ENCODE measurements around the gene NUAK1.

NUAK1 gene

GRCh38 chr12:106138633-106139421 is at the start of gene NUAK1:
Gene NUAK1, minus strand, starts transcription at chr12:106138954. Its CDS starts 301 bp downstream, at chr12:106138653.
- in situ Hi-C loops (cut with MboI; ENCODE audit: low sequenced_read_pairs), result loop anchor here (25.0 kb wide), 1 partner anchor 727 kb away; no protein-coding TSS in a partner anchor

DNA sequence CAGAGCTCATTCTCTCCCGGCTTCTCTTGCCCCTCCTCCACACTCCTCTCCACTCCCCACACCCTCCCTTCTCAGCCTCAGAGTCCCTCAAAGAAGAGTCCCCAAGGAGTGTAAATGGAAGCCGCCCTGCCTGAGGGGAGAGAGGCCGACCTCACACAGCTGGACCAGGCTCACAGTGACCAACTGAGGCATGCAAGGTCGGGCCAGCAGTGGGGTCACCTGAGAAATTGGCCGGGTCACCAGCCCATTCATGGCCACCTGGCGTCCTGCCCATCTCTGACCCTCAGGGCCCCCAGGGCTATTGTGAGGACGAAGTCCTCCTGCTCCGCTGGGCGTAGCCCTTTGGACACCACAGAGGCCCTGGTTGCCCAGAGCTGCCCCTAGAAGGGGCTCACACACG is 49.5 kb upstream of the NUAK1 start:
- in situ Hi-C loops (cut with MboI; ENCODE audit: low sequenced_read_pairs), result no loop called here

DNA sequence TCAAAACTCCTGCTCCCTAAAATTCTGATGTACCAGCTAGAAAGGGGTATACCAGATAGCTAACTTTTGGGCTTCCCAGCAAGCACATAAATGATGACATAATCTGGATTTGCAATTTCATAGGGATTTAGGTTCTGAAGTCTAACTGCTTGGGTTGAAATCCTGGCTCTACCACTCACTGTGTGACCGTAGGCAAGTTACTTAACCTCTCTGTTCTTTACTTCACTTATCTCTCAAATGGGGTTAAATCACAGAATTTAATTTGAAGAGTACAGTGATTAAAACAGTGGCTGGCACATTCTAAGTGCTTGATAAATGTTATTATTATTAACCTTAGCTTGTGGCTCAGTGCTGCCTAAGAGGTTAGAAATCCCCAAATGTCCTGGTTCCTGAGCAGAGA is 49.1 kb upstream of the NUAK1 start:
- in situ Hi-C loops (cut with MboI; ENCODE audit: low sequenced_read_pairs), result no loop called here

DNA sequence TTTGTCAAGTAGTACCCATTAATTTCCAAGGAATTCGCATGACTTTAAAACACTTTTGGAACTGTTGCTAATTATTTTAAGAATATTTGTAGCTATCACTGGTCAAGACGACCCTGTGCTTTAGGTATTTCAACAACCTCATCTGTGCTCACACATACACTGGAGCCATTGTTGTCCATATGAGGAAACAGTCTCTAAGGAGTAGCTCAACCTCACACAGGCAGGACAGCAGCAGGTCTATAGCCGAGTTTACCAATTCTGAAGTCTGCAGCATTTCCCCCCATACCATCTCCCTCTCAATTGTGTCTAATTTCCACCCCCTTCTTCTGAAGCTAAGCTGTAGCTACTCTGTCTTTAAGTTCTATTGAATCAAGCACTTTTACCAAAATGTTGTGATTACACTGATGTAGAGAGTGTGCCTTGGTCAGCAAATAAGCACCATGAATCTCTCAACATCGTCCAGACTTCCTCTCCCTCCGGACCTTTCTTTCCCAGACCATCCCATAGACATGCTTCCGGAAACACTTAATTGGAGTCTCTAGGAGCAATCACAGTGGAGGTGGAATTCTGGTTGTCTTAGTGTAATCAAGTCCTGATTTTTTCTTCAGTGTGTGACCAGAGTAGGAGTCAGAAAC is 48.5 kb upstream of the NUAK1 start:
- in situ Hi-C loops (cut with MboI; ENCODE audit: low sequenced_read_pairs), result no loop called here

- in situ Hi-C loops (cut with MboI; ENCODE audit: low sequenced_read_pairs), result no loop called here
Observed at GRCh38 chr12:106183735-106184134, 45.0 kb upstream of the NUAK1 start.

DNA sequence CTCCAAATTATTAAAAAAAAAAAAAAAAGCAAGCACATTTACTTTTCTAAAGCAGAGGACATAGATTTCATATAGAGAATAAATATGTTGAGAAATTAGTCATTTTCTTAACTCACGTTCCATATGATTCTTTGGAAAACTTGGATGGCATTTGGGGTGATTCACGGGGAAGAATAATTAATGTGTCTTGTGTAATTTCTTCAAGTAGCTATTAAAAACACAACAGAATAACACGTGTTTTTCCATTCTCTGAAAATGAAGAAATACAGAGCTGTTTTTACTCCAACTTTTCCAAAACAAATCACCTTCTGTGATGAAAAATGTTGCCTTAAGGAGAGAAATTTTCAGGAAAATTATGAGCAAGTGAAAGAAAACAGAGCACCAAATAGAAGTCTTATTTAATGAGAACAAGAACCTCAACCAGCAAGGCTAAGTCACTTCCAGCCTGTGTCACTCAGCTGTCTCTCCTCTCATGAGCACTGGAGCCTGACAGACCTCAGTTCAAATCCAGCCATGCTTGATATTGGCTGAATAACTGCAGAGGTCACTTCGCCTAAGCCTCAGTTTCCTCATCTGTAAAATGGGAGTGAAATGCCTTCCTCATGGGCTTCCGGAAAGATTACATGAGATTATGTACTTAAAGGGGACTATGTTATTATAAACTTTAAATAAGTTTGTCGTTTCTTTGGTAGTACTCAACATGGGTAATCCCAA is 42.8 kb upstream of the NUAK1 start:
- in situ Hi-C loops (cut with MboI; ENCODE audit: low sequenced_read_pairs), result no loop called here

DNA sequence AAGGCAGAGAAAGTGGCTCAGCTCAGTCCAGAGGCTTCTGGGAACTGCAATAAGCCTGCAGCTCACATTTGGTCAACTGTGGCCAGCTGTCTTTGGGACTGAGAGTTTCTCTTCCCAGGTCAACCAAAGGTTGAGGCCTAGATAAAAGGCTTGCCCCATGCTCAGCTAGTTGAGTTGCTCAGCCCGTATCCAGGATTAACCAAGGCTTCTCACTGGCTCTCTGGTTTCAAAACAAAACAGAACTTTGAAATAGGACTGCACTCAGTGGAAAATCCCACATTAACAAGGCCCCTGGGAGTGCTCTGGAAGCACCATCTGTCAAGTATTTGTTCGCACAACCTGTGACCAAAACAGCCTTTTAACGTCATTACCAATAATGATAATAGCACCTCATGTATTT is 40.3 kb upstream of the NUAK1 start:
- in situ Hi-C loops (cut with MboI; ENCODE audit: low sequenced_read_pairs), result no loop called here

DNA sequence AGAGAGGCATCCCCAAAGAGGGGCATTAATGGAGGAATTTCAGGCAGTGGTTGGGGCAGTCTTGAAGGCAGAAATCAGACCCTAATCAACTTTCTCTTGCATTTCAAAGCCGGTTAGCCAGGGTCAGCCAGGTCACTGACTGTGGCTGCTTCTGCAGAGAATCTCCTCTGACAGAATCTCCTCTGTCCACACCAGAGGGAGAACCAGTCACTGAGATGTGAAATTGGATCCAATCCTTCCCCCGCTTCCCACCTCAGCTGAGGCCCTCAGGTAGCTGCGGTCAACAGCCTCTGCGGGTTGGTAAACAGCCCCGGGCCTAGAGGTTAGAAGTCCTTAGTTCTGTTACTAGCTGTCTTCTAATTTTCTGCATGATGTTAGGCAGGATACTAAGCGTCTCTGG is 39.8 kb upstream of the NUAK1 start:
- in situ Hi-C loops (cut with MboI; ENCODE audit: low sequenced_read_pairs), result no loop called here

DNA sequence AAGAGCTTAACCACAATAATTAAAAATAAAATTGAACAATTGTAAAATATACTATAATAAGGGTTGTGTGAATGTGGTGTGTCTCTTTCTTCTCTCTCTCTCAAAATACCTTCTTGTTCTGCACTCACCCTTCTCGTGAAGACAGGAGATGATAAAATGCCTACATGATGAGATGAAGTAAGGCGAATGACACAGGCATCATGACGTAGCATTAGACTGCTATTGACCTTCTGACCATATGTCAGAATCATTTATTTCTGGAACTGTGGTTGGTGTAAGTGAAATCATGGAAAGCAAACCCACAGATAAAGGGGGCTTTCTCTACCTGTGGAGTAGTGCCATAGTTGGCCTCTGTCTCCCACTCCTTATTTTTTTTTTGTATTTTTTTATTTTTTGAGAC is 37.8 kb upstream of the NUAK1 start:
- in situ Hi-C loops (cut with MboI; ENCODE audit: low sequenced_read_pairs), result no loop called here

- in situ Hi-C loops (cut with MboI; ENCODE audit: low sequenced_read_pairs), result no loop called here
Observed at GRCh38 chr12:106174876-106175275, 36.1 kb upstream of the NUAK1 start.

GRCh38 chr12:106173442-106173841 is 34.7 kb upstream of the NUAK1 start:
- in situ Hi-C loops (cut with MboI; ENCODE audit: low sequenced_read_pairs), result no loop called here

- in situ Hi-C loops (cut with MboI; ENCODE audit: low sequenced_read_pairs), result no loop called here
Observed at GRCh38 chr12:106171117-106171750, 32.5 kb upstream of the NUAK1 start.

GRCh38 chr12:106170285-106170684 is 31.5 kb upstream of the NUAK1 start:
- in situ Hi-C loops (cut with MboI; ENCODE audit: low sequenced_read_pairs), result no loop called here

GRCh38 chr12:106163712-106164111 is 25.0 kb upstream of the NUAK1 start:
- in situ Hi-C loops (cut with MboI; ENCODE audit: low sequenced_read_pairs), result no loop called here

DNA sequence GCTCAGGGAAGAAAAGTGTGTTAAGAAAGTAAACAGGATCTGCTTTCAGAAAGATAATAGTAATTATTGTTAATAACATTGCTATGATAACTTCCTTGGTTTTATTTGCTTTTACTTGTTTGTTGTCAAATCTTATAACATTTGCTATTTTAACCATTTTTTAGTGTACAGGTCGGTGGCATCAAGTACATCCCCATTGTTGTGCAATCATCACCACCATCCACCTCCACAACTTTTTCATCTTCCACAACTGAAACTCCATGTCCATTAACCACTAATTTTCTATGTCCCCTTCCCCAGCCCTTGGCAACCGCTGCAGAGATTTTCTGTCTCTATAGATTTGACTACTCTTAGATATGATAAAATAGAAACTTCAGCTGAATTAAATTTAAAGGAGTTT is 22.7 kb upstream of the NUAK1 start:
- in situ Hi-C loops (cut with MboI; ENCODE audit: low sequenced_read_pairs), result no loop called here

GRCh38 chr12:106160915-106161314 is 22.2 kb upstream of the NUAK1 start:
- in situ Hi-C loops (cut with MboI; ENCODE audit: low sequenced_read_pairs), result no loop called here

DNA sequence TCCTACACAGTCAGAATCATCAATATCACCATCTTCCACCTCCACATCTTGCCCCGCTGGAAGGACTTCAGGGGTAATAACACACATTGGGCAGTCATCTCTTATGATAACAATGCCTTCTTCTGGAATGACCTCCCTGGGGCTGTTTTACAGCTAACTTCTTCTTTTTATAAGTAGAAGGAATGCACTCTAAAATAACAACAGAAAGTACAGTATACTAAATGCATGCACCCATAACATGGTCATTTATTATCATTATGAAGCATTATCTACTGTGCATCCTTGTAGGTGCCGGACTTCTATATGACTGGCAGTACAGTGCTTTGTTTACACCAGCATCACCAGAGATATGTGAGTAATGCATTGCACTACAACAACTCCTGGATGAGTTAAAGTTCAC is 19.0 kb upstream of the NUAK1 start:
- in situ Hi-C loops (cut with MboI; ENCODE audit: low sequenced_read_pairs), result no loop called here

DNA sequence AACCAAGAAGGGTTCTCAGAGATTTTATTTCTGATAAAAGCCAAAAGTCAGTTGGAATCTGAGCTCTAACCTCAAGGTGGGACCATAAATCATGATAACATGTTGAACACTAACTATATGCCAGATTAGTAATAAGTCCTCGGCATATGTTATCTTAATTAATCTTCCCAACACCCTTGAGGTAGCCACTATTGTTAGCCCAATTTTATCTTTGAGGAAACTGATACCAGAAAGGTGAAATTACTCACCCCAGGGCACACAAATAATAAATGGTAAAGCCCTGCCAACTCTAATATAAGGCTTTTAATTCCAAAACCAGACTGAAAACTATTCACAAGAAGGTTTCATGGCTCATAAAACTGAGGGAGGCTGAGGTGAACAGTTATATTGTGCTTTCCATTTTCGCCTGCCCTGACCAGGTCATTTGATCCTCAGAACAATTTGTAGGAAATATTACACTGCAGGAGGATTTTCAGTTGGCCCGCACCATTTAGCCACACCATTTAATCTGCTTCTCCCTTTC is 16.1 kb upstream of the NUAK1 start:
- in situ Hi-C loops (cut with MboI; ENCODE audit: low sequenced_read_pairs), result no loop called here

DNA sequence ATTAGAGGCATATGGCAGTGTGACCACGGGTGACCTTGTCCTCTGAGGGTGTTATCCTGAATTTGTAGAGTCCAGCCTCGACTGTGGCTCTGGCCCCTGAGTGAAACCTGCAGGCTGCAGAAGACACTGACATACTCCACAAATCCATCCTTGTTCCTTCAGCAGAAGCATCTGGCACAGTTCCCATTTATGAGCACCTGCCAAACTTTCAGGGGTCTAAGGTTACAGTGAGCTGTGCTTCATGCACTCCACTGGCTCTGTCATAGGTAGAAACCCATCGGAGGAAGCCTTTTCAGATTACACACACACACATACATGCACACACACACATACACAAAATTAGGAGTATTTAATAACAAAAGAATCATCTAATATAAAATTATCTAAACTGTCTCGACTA is 13.6 kb upstream of the NUAK1 start:
- in situ Hi-C loops (cut with MboI; ENCODE audit: low sequenced_read_pairs), result no loop called here

GRCh38 chr12:106150555-106150954 is 11.8 kb upstream of the NUAK1 start:
- in situ Hi-C loops (cut with MboI; ENCODE audit: low sequenced_read_pairs), result no loop called here

All from HL-60/S4 treated with retinoic acid at 250 ng/mL for 4 days and 3 days (cell line).